Measurements from ENCODE around the gene HAUS8. TPM values are rescaled to one million over a fixed set of nuclear protein-coding genes. Genes with fewer than 3 reads are reported as not detected.
"Not testable (repeated sequence)": the region's sequence is repeated elsewhere in the genome, so short reads cannot be mapped to it uniquely, and the experiment has no call there.

The HAUS8 gene
- total RNA-seq, 2 donors from 2014 or later: 26.0 to 35.2 TPM

DNA sequence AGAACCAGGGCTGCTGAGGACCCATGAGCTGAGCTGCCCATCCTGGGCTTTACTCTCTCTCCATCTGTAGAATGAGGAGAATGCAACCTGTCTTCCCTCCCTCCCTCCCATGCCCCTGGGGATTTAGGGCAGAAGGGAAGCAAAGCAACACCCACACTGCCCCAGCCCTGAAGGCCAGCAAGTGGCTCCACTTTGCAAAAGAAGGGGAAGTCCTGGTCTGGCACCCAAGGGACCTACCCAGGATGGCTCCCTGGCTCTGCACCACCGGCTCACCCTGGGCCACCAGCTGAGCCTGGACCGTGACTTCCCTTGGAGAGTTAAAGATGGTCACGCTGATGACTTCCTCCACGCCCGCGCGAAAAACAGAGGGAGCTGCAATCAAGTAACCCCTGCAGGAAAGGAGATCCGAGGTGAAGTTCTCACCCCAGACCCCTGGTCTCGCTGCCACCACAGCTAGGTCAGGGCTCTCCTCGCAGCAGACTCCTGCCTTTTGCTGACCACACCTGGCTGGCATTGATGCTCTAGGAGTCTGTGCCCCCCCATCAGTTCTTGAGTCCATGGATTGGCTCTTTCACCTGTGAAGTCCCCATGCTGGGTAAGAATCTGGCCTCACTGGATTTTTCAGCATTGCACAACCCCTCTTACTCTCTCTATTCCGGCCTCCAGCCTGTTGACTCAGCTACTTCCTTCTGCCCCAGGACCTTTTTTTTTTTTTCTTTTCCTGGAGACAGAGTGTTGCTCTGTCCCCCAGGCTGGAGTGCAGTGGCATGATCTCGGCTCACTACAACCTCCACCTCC, 53.3 kb downstream of the HAUS8 start:
- Mint-ChIP-seq H3K36me3 (ENCODE audit: low read depth) (no peaks in the 10 kb centered on the region), H3K27me3 (peaks cover 25% of the 10 kb centered on the region), H3K27ac (no peak overlapping the region), H3K4me1 (peaks cover 5% of the 10 kb centered on the region), H3K9me3 (peaks cover 10% of the 10 kb centered on the region), H3K4me3 (no peak overlapping the region)
- ATAC-seq (replicated peaks): no peak

DNA sequence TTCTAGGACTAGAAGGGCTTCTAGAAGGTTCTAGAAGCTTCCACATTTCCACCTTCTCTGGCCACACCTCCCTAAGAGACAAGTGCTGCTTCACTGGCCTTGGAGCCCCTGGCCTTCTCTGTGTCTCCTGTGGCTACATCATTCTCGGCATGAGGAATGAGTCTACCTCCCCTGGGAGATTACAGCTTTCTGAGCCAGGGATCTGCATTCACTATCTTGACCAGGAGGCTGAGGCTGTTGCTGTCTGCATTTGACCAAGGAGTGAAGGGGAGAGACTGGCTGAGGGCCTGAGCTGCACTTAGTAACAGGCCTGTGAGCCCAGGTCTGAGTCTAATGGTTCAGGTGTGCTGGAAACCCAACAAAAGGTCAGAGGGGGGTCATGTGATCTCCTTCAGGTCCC, 53.9 kb downstream of the HAUS8 start:
- Mint-ChIP-seq H3K27ac (no peak overlapping the region), H3K4me1 (peaks cover 5% of the 10 kb centered on the region), H3K27me3 (peaks cover 25% of the 10 kb centered on the region), H3K4me3 (no peak overlapping the region), H3K36me3 (ENCODE audit: low read depth) (no peaks in the 10 kb centered on the region), H3K9me3 (peaks cover 10% of the 10 kb centered on the region)
- ATAC-seq (replicated peaks): no peak

DNA sequence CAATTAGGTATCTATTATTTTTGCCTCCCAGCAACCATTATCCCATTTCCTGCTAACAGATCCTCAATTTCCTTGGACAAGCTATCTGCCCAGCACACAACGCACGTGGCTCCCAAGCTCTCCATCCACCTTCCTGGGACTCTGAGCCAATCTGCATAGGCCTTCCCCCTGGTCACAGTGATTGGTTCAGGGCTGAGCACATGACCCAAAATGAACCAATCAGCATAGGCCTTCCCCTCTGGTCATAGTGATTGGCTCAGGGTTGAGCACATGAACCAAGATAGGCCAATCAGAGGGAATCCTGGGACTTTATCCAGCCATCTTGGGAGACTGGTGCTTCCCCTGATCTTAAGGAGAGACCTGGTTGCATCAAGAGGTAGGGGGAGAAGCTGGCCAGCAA, 54.4 kb downstream of the HAUS8 start:
- H3K9me3 Mint-ChIP-seq: peaks cover 10% of the 10 kb centered on the region
- H3K4me3 Mint-ChIP-seq: no peak overlapping the region
- peaks cover 21% of the 10 kb centered on the region for H3K27me3 Mint-ChIP-seq
- no peak overlapping the region for H3K27ac Mint-ChIP-seq
- peak; percentile 74 for ATAC-seq (replicated peaks)
- no peaks in the 10 kb centered on the region for H3K36me3 Mint-ChIP-seq (ENCODE audit: low read depth)
- peaks cover 1% of the 10 kb centered on the region for H3K4me1 Mint-ChIP-seq

DNA sequence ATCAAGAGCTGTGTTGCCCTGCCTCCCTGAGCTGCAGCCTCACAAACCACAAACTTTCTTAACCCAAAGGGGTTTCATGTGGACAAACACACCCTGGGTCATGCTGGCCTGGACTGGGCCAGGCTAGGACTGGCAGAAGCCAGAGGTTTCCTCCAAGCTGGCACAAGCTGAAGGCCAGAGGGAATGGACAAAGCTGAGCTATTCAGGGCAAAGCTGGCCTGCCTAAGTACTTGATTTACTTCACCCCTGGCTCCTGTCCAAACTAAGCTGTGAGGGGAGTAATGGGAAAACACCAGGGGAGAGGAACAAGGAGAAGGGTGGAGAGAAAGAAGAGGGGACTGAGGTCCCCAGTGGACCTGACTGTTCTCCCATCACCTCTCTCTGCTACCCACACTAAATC, 54.9 kb downstream of the HAUS8 start:
- Mint-ChIP-seq H3K27ac (no peak overlapping the region), H3K4me3 (no peak overlapping the region), H3K9me3 (peaks cover 10% of the 10 kb centered on the region), H3K36me3 (ENCODE audit: low read depth) (no peaks in the 10 kb centered on the region), H3K27me3 (peaks cover 18% of the 10 kb centered on the region), H3K4me1 (no peaks in the 10 kb centered on the region)
- no peak for ATAC-seq (replicated peaks)

DNA sequence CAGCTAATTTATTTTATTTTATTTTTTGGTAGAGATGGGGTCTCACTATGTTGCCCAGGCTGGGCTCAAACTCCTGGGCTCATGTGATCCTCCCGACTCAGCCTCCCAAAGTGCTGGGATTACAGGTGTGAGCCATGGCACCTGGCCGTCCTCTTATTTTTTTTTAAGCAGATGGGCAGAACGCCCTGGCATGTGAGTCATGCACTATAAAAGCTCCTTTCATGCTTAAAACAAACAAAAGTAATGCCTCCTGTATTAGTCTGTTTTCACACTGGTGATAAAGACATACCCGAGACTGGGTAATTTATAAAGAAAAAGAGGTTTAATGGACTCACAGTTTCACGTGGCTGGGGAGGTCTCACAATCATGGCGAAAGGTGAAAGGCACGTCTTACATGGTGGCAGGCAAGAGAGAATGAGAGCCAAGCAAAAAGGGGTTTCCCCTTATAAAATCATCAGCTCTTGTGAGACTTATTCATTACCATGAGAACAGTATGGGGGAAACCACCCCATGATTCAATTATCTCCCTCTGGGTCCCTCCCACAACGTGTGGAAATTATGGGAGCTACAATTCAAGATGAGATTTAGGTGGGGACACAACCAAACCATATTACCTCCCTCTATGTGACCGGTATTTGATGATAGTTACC, 60.9 kb downstream of the HAUS8 start:
- H3K9me3 Mint-ChIP-seq; H3K4me1 Mint-ChIP-seq; H3K36me3 Mint-ChIP-seq (ENCODE audit: low read depth); H3K27ac Mint-ChIP-seq; H3K27me3 Mint-ChIP-seq: not testable (repeated sequence)
- peak overlapping the region; percentile 19 for H3K4me3 Mint-ChIP-seq
- peak; percentile 81 for ATAC-seq (replicated peaks)

DNA sequence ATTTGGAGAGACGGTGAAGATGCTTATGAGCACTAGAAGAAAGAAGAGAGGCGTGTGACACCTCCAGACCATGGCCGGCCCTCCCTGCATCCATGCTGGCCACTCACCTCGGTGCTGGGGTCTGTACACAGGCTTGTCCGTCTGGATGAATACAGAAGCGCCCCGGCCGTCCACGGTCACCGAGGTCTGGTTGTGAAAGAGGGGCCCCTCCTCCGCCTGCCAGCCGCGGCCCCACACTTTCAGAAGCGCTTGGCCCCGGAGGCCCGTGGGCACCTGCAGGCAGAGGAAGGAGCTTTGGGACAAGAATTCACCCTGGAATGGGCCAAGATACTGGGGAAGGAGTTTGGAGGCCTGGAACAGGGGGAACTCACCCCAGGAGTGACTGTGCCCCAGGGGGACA, 63.8 kb downstream of the HAUS8 start:
- no peaks in the 10 kb centered on the region for H3K9me3 Mint-ChIP-seq
- no peaks in the 10 kb centered on the region for H3K36me3 Mint-ChIP-seq (ENCODE audit: low read depth)
- no peaks in the 10 kb centered on the region for H3K27me3 Mint-ChIP-seq
- H3K27ac Mint-ChIP-seq: no peak overlapping the region
- H3K4me3 Mint-ChIP-seq: no peak overlapping the region
- no peak for ATAC-seq (replicated peaks)
- H3K4me1 Mint-ChIP-seq: no peaks in the 10 kb centered on the region

DNA sequence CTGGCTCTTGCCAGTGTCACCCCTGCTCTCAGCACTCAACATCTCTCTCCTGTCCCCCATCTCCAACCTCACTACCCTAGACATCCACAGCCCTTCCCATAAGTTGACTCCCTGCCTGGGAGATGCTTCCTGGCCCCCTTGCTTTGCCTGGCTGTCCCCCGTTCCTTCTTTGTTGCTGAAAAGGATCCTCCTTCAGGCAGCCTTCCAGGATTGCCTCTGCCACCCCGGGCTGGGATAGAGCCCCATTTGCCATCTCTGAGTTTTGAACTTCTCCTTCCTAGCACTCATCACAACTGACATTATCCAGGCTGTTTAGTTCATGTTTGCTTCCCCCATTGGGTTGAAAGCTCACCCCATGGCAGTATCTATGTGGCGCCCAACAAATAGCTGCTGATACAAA, 68.7 kb downstream of the HAUS8 start:
- H3K4me3 Mint-ChIP-seq: no peak overlapping the region
- no peak for ATAC-seq (replicated peaks)
- H3K27ac Mint-ChIP-seq: no peak overlapping the region
- peaks cover 4% of the 10 kb centered on the region for H3K4me1 Mint-ChIP-seq
- no peaks in the 10 kb centered on the region for H3K9me3 Mint-ChIP-seq
- no peaks in the 10 kb centered on the region for H3K27me3 Mint-ChIP-seq
- no peaks in the 10 kb centered on the region for H3K36me3 Mint-ChIP-seq (ENCODE audit: low read depth)

DNA sequence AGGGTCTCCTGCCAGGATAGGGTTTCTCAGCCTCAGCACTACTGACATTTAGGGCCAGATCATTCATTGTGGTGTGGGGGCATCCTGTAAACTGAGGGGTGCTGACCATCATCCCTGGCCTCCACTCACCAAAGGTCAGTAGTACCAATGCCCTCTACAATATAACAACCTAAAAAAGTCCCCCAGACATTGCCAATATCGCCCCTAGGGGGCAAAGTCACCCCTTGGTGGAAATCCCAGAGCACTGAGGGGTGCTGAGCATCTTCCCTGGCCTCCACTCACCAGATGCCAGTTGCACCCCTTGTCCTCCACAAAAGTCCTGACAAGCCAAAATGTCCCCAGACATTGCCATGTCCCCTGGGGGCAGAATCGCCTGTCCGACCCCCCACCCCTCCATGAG, 70.3 kb downstream of the HAUS8 start:
- peaks cover 8% of the 10 kb centered on the region for H3K4me1 Mint-ChIP-seq
- H3K36me3 Mint-ChIP-seq (ENCODE audit: low read depth): no peaks in the 10 kb centered on the region
- no peak overlapping the region for H3K27ac Mint-ChIP-seq
- no peak overlapping the region for H3K4me3 Mint-ChIP-seq
- no peak for ATAC-seq (replicated peaks)
- no peaks in the 10 kb centered on the region for H3K27me3 Mint-ChIP-seq
- no peaks in the 10 kb centered on the region for H3K9me3 Mint-ChIP-seq

DNA sequence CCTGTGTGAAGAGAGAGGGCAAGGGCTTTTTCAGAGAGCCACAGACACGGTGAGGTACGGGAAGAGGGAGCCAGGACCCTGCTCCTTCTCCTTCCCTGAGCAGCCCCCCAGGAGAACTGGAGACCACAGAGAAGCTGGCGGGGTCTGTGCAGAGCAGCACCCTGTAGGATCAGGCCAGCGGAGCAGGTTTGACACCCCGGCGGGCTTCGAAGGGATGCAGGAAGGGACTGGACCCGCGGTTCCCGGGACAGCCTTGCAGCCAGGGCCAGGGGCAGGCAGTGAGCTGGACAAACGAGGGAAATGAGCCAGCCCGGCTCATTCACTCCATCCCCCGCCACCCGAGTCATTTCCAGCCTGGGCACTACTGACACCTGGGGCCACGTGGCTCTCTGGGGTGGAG, 70.9 kb downstream of the HAUS8 start:
- ATAC-seq (replicated peaks): no peak
- no peak overlapping the region for H3K27ac Mint-ChIP-seq

DNA sequence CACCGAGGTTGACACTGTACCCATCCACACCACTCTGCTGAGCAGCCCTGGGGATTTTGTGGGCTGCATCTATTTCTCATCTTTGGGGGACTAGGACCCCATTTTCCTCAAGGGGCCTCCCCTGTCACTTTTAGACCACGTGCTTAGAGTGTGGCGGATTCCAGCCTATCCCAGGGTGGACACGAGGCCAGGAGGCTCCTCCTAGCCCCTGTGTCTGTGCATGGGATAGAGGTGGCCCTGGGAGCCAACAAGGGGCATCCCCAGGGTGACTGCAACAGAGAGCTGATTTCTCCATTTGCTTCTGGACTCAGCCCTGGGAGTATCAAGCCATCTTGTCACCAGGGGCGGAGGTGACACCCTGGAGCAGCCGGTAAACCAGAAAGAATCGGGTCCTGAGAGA, 72.8 kb downstream of the HAUS8 start:
- no peaks in the 10 kb centered on the region for H3K36me3 Mint-ChIP-seq (ENCODE audit: low read depth)
- peak; percentile 38 for ATAC-seq (replicated peaks)
- peaks cover 8% of the 10 kb centered on the region for H3K4me1 Mint-ChIP-seq
- no peaks in the 10 kb centered on the region for H3K27me3 Mint-ChIP-seq
- H3K27ac Mint-ChIP-seq: peak overlapping the region; percentile 90
- no peaks in the 10 kb centered on the region for H3K9me3 Mint-ChIP-seq
- H3K4me3 Mint-ChIP-seq: peak overlapping the region; percentile 72

More for the DNA sequence above, 70.9 kb downstream of the HAUS8 start:
- no peaks in the 10 kb centered on the region for H3K9me3 Mint-ChIP-seq
- no peaks in the 10 kb centered on the region for H3K36me3 Mint-ChIP-seq (ENCODE audit: low read depth)
- peaks cover 8% of the 10 kb centered on the region for H3K4me1 Mint-ChIP-seq
- no peaks in the 10 kb centered on the region for H3K27me3 Mint-ChIP-seq
- H3K4me3 Mint-ChIP-seq: no peak overlapping the region

DNA sequence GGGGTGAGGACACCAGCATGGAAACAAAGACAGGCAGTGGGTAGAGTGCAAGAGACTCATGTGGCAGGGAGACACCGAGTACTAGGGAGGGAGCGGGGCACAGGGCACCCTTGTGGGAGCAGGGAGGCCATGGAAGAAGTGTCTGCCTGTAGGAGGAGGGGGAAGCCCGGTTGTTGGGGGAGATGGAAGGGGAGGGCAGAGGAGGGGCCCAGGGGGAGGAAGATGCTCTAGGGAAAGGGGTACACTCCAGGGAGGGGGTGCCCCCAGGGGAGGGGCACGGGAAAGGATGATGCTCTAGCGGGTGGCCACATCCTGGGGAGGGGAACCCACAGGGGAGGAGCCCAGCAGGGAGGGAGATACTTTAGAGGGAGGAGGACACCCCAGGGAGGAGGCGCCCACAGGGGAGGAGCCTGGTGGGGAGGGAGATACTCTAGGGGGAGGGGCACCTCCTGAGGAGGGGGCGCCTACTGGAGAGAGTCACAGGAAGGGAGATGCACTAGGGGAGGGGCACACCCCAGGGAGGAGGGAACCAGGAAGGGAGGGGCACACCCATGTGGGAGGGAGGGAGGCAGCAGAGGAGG, 73.6 kb downstream of the HAUS8 start:
- Mint-ChIP-seq H3K9me3 (no peaks in the 10 kb centered on the region), H3K27ac (peak overlapping the region; percentile 90), H3K36me3 (ENCODE audit: low read depth) (no peaks in the 10 kb centered on the region), H3K4me1 (peaks cover 8% of the 10 kb centered on the region), H3K27me3 (no peaks in the 10 kb centered on the region), H3K4me3 (peak overlapping the region; percentile 72)
- ATAC-seq (replicated peaks): peak; percentile 86

Other genes with a start within 250 kb of the HAUS8 start
- 10 to 100 TPM; 36.2 to 41.1 TPM for gene SIN3B, start 246.1 kb downstream of the HAUS8 start, total RNA-seq
- gene F2RL3, start 186.5 kb downstream of the HAUS8 start, total RNA-seq: not detected
- gene CPAMD8, start 48.6 kb downstream of the HAUS8 start, total RNA-seq: 1 to 10 TPM in 1 of 2 donors, under 1 TPM in 1; 0.11 to 6.5 TPM
- 100 to 1,000 TPM; 149 to 152 TPM for gene MYO9B, start 325 bp upstream of the HAUS8 start, total RNA-seq
- gene USE1, start 139.9 kb upstream of the HAUS8 start, total RNA-seq: 10 to 100 TPM; 27.8 to 30.6 TPM
- 10 to 100 TPM; 14.1 to 17.6 TPM for gene OCEL1, start 150.8 kb upstream of the HAUS8 start, total RNA-seq
- 1 to 10 TPM; 6.8 to 9.2 TPM for gene NR2F6, start 170.5 kb upstream of the HAUS8 start, total RNA-seq
- under 1 TPM; 0.26 to 0.48 TPM for gene USHBP1, start 189.3 kb upstream of the HAUS8 start, total RNA-seq
- 100 to 1,000 TPM in 1 of 2 donors, 10 to 100 TPM in 1; 73.4 to 115 TPM for gene BABAM1, start 192.0 kb upstream of the HAUS8 start, total RNA-seq
- 10 to 100 TPM in 1 of 2 donors, 1 to 10 TPM in 1; 4.4 to 11.6 TPM for gene ANKLE1, start 206.4 kb upstream of the HAUS8 start, total RNA-seq
- 1 to 10 TPM; 8.0 to 8.5 TPM for gene ABHD8, start 228.0 kb upstream of the HAUS8 start, total RNA-seq
- gene MRPL34, start 230.4 kb upstream of the HAUS8 start, total RNA-seq: 10 to 100 TPM; 56.2 to 95.9 TPM
- gene DDA1, start 234.1 kb upstream of the HAUS8 start, total RNA-seq: 10 to 100 TPM; 27.8 to 45.8 TPM